ENCODE data around the gene MDM2. TPM values are rescaled to one million over a fixed set of nuclear protein-coding genes. Genes with fewer than 3 reads are reported as not detected.

MDM2 gene
- total RNA-seq, 1 experiment from 2014 or later, result 147 TPM

GRCh38 chr12:68780731-68781130, 27.2 kb upstream of the MDM2 start:
- peak; percentile 89 for DNase-seq (ENCODE audit: low read depth, low spot score)
- in situ Hi-C loops (cut with HindIII; ENCODE audit: low pct_unique_long_range_greater_than_20kb, low sequenced_read_pairs), result no loop called here

- DNase-seq (ENCODE audit: low read depth, low spot score), result no peak
- in situ Hi-C loops (cut with HindIII; ENCODE audit: low pct_unique_long_range_greater_than_20kb, low sequenced_read_pairs), result no loop called here
Observed at GRCh38 chr12:68781728-68782127, 26.2 kb upstream of the MDM2 start.

GRCh38 chr12:68784015-68784414, 24.0 kb upstream of the MDM2 start:
- DNase-seq (ENCODE audit: low read depth, low spot score), result no peak
- in situ Hi-C loops (cut with HindIII; ENCODE audit: low pct_unique_long_range_greater_than_20kb, low sequenced_read_pairs), result no loop called here

- DNase-seq (ENCODE audit: low read depth, low spot score), result no peak
- in situ Hi-C loops (cut with HindIII; ENCODE audit: low pct_unique_long_range_greater_than_20kb, low sequenced_read_pairs), result no loop called here
Observed at GRCh38 chr12:68785358-68785757, 22.6 kb upstream of the MDM2 start.

GRCh38 chr12:68785823-68786222, 22.2 kb upstream of the MDM2 start:
- in situ Hi-C loops (cut with HindIII; ENCODE audit: low pct_unique_long_range_greater_than_20kb, low sequenced_read_pairs), result no loop called here
- no peak for DNase-seq (ENCODE audit: low read depth, low spot score)

- in situ Hi-C loops (cut with HindIII; ENCODE audit: low pct_unique_long_range_greater_than_20kb, low sequenced_read_pairs), result no loop called here
- peak; percentile 8 for DNase-seq (ENCODE audit: low read depth, low spot score)
Observed at GRCh38 chr12:68786929-68787328, 21.0 kb upstream of the MDM2 start.

- in situ Hi-C loops (cut with HindIII; ENCODE audit: low pct_unique_long_range_greater_than_20kb, low sequenced_read_pairs), result no loop called here
- DNase-seq (ENCODE audit: low read depth, low spot score), result no peak
Observed at GRCh38 chr12:68788554-68789143, 19.3 kb upstream of the MDM2 start.

GRCh38 chr12:68789144-68789878, 18.7 kb upstream of the MDM2 start:
- in situ Hi-C loops (cut with HindIII; ENCODE audit: low pct_unique_long_range_greater_than_20kb, low sequenced_read_pairs), result no loop called here
- DNase-seq (ENCODE audit: low read depth, low spot score), result no peak

- DNase-seq (ENCODE audit: low read depth, low spot score), result no peak
- in situ Hi-C loops (cut with HindIII; ENCODE audit: low pct_unique_long_range_greater_than_20kb, low sequenced_read_pairs), result no loop called here
Observed at GRCh38 chr12:68790081-68790951, 17.7 kb upstream of the MDM2 start.

GRCh38 chr12:68790952-68791234, 17.1 kb upstream of the MDM2 start:
- in situ Hi-C loops (cut with HindIII; ENCODE audit: low pct_unique_long_range_greater_than_20kb, low sequenced_read_pairs), result no loop called here
- no peak for DNase-seq (ENCODE audit: low read depth, low spot score)

- DNase-seq (ENCODE audit: low read depth, low spot score), result no peak
- in situ Hi-C loops (cut with HindIII; ENCODE audit: low pct_unique_long_range_greater_than_20kb, low sequenced_read_pairs), result no loop called here
Observed at GRCh38 chr12:68791897-68792481, 16.0 kb upstream of the MDM2 start.

GRCh38 chr12:68792952-68793351, 15.0 kb upstream of the MDM2 start:
- in situ Hi-C loops (cut with HindIII; ENCODE audit: low pct_unique_long_range_greater_than_20kb, low sequenced_read_pairs), result no loop called here

GRCh38 chr12:68793436-68793835, 14.5 kb upstream of the MDM2 start:
- DNase-seq (ENCODE audit: low read depth, low spot score), result no peak
- in situ Hi-C loops (cut with HindIII; ENCODE audit: low pct_unique_long_range_greater_than_20kb, low sequenced_read_pairs), result no loop called here

More at GRCh38 chr12:68792952-68793351, 15.0 kb upstream of the MDM2 start:
- DNase-seq (ENCODE audit: low read depth, low spot score), result peak; percentile 86

GRCh38 chr12:68793975-68794652, 13.9 kb upstream of the MDM2 start:
- in situ Hi-C loops (cut with HindIII; ENCODE audit: low pct_unique_long_range_greater_than_20kb, low sequenced_read_pairs), result no loop called here
- no peak for DNase-seq (ENCODE audit: low read depth, low spot score)

- DNase-seq (ENCODE audit: low read depth, low spot score), result no peak
- in situ Hi-C loops (cut with HindIII; ENCODE audit: low pct_unique_long_range_greater_than_20kb, low sequenced_read_pairs), result no loop called here
Observed at GRCh38 chr12:68794653-68795251, 13.2 kb upstream of the MDM2 start.

- in situ Hi-C loops (cut with HindIII; ENCODE audit: low pct_unique_long_range_greater_than_20kb, low sequenced_read_pairs), result no loop called here
- no peak for DNase-seq (ENCODE audit: low read depth, low spot score)
Observed at GRCh38 chr12:68796399-68796798, 11.6 kb upstream of the MDM2 start.

GRCh38 chr12:68798882-68799234, 9.1 kb upstream of the MDM2 start:
- in situ Hi-C loops (cut with HindIII; ENCODE audit: low pct_unique_long_range_greater_than_20kb, low sequenced_read_pairs), result no loop called here
- no peak for DNase-seq (ENCODE audit: low read depth, low spot score)

GRCh38 chr12:68800294-68800693, 7.7 kb upstream of the MDM2 start:
- in situ Hi-C loops (cut with HindIII; ENCODE audit: low pct_unique_long_range_greater_than_20kb, low sequenced_read_pairs), result no loop called here
- DNase-seq (ENCODE audit: low read depth, low spot score), result no peak

Data from SK-MEL-5 (cell line).